Naive thymus-derived CD4-positive, alpha-beta T cell (primary cell): Measurements from ENCODE around the gene FILIP1L. TPM values are rescaled to one million over a fixed set of nuclear protein-coding genes. Genes with fewer than 3 reads are reported as not detected.
A peak's percentile ranks its signal among the peaks of the same experiment; 100 is the strongest.
"Not testable (repeated sequence)": the region's sequence is repeated elsewhere in the genome, so short reads cannot be mapped to it uniquely, and the experiment has no call there.

Experiments used
- ATAC-seq: fragments of 150-1000 bp; cut with Tn5 transposase; 2 replicates; pipeline ENCODE4 v1.10.0; 2021; ENCODE audit warnings: mild to moderate bottlenecking, moderate library complexity
- CTCF ChIA-PET: fragments of 350-600 bp; sonication (Branson Sonifier 250); formaldehyde crosslinking; loops from one replicate; lab custom pipeline; 2021; ENCODE audit warnings: antibody characterized with exemption; lab: Charles Lee
- POLR2A ChIA-PET: fragments of 350-600 bp; sonication (Branson Sonifier 250); formaldehyde crosslinking; loops from one replicate; lab custom pipeline; 2021; ENCODE audit warnings: antibody characterized with exemption, inconsistent platforms; lab: Charles Lee
- DNase-seq, 9 donors: peaks; one replicate each; pipeline versions ENCODE4 v3.0.0 to v3.0.0-alpha.2; 2020 to 2022; ENCODE audit warnings: mixed read lengths in 1 of 9
- H3K27ac ChIP-seq: one replicate; pipeline ENCODE4 v1.7.0; 2013; ENCODE audit warnings: mild to moderate bottlenecking, low read depth, low read length, moderate library complexity
- H3K27me3 ChIP-seq, 2 donors: one replicate each; pipeline ENCODE4 v1.7.0; 2013; ENCODE audit warnings: low read length in 2 of 2, mild to moderate bottlenecking in 2 of 2, moderate library complexity in 2 of 2; ENCODE audit not compliant: control insufficient read depth in 2 of 2, insufficient read depth in 2 of 2
- H3K36me3 ChIP-seq, 3 experiments: 1 replicate in 2 of 3; 2 replicates in 1 of 3; pipeline ENCODE4 v1.7.0; 2013; ENCODE audit warnings: low read length in 3 of 3, mild to moderate bottlenecking in 3 of 3, moderate library complexity in 1 of 3; ENCODE audit not compliant: insufficient read depth in 3 of 3, control insufficient read depth in 2 of 3
- H3K4me1 ChIP-seq, 2 donors: one replicate each; pipeline ENCODE4 v1.7.0; 2013; ENCODE audit warnings: low read length in 2 of 2, mild to moderate bottlenecking in 2 of 2, moderate library complexity in 1 of 2; ENCODE audit not compliant: control insufficient read depth in 2 of 2, insufficient read depth in 2 of 2
- H3K4me3 ChIP-seq: 2 replicates; pipeline ENCODE4 v1.7.0; 2013; ENCODE audit warnings: mild to moderate bottlenecking, low read length
- H3K9me3 ChIP-seq, 3 experiments: 1 replicate in 2 of 3; 2 replicates in 1 of 3; pipeline ENCODE4 v1.7.0; 2013; ENCODE audit warnings: low read length in 3 of 3; ENCODE audit not compliant: control insufficient read depth in 2 of 3
- H3K27ac Mint-ChIP-seq, 9 donors: one replicate each; pipeline ENCODE4 v1.8.0; 2020 to 2022; ENCODE audit warnings: mixed read lengths in 9 of 9, mild to moderate bottlenecking in 8 of 9, moderate library complexity in 5 of 9, inconsistent platforms in 2 of 9
- H3K27me3 Mint-ChIP-seq, 5 donors: one replicate each; pipeline ENCODE4 v1.8.0; 2021 to 2022; ENCODE audit warnings: mixed read lengths in 5 of 5, mild to moderate bottlenecking in 1 of 5
- H3K36me3 Mint-ChIP-seq, 5 donors: one replicate each; pipeline ENCODE4 v1.8.0; 2020 to 2022; ENCODE audit warnings: mixed read lengths in 5 of 5, mild to moderate bottlenecking in 3 of 5, inconsistent platforms in 1 of 5
- H3K4me1 Mint-ChIP-seq, 7 donors: one replicate each; pipeline ENCODE4 v1.8.0; 2020 to 2022; ENCODE audit warnings: mixed read lengths in 7 of 7, mild to moderate bottlenecking in 3 of 7, inconsistent platforms in 1 of 7
- H3K4me3 Mint-ChIP-seq, 10 donors: one replicate each; pipeline ENCODE4 v1.8.0; 2020 to 2022; ENCODE audit warnings: mild to moderate bottlenecking in 10 of 10, mixed read lengths in 10 of 10, moderate library complexity in 6 of 10, inconsistent platforms in 2 of 10
- H3K9me3 Mint-ChIP-seq, 11 donors: one replicate each; pipeline ENCODE4 v1.8.0; 2020 to 2022; ENCODE audit warnings: mixed read lengths in 11 of 11, mild to moderate bottlenecking in 4 of 11, inconsistent platforms in 1 of 11, moderate library complexity in 1 of 11
- intact Hi-C, 2 donors: fragments of 100-400 bp; cut with micrococcal nuclease; formaldehyde crosslinking; loops; one replicate each; pipeline ENCODE4 v1.15.1; 2023
- polyA plus RNA-seq, 2 donors: library from polyadenylated mRNA; unstranded; fragments of 300-500 nt; fragmentation: Illumina TruSeq; gene quantifications; one replicate each; pipeline ENCODE4 v1.2.3, GENCODE V29; 2021
- total RNA-seq, 6 experiments: library from RNA in 5 of 6; stranded (reverse) in 5 of 6; gene quantifications; 1 replicate in 5 of 6; 2 replicates in 1 of 6; pipeline ENCODE4 v1.2.3 and lab custom pipeline; 2021 to 2026

FILIP1L gene
- total and polyA plus RNA-seq, 7 experiments from 2014 or later = 0.13 to 6.7 (median 0.39) TPM; not detected in 2

- ATAC-seq (peak; percentile 20), DNase-seq (no peak)
- no peaks in the 10 kb centered on the region for H3K9me3 Mint-ChIP-seq
- H3K27ac Mint-ChIP-seq = no peak overlapping the region
- ChIA-PET CTCF (interaction anchor here (0.7 kb wide), 1 partner anchor 12 kb away, joined by 4 read pairs; no protein-coding TSS in a partner anchor), POLR2A (no interaction called here)
- no peak overlapping the region for H3K4me3 Mint-ChIP-seq
- H3K4me1 ChIP-seq = no peaks in the 10 kb centered on the region
- H3K27me3 Mint-ChIP-seq = no peaks in the 10 kb centered on the region
- H3K27ac ChIP-seq = no peak overlapping the region
- H3K27me3 ChIP-seq = no peaks in the 10 kb centered on the region
- H3K4me1 Mint-ChIP-seq = peaks cover 0 to 31% (median 9%) of the 10 kb centered on the region in 7 donors
- H3K36me3 Mint-ChIP-seq = peaks cover 0 to 7% (median 0%) of the 10 kb centered on the region in 5 donors
- intact Hi-C loops = loop anchor here in 1 of 2 donors (1.0 kb wide), 3 partner anchors 226 to 415 kb away; no protein-coding TSS in a partner anchor
- H3K4me3 ChIP-seq = no peak overlapping the region
- no peaks in the 10 kb centered on the region for H3K36me3 ChIP-seq
- no peaks in the 10 kb centered on the region for H3K9me3 ChIP-seq
Observed at GRCh38 chr3:99843590-99844258, 270.6 kb downstream of the FILIP1L start.

GRCh38 chr3:99842826-99843589, 271.3 kb downstream of the FILIP1L start:
- no peak for DNase-seq

GRCh38 chr3:99841949-99842348, 272.4 kb downstream of the FILIP1L start:
- POLR2A ChIA-PET, H3K4me3 Mint-ChIP-seq, H3K9me3 ChIP-seq, H3K27me3 Mint-ChIP-seq, CTCF ChIA-PET, H3K36me3 Mint-ChIP-seq, ATAC-seq, H3K9me3 Mint-ChIP-seq, H3K4me1 ChIP-seq, DNase-seq, H3K27ac ChIP-seq, intact Hi-C loops, H3K4me3 ChIP-seq, H3K36me3 ChIP-seq, H3K27me3 ChIP-seq, H3K27ac Mint-ChIP-seq: not testable (repeated sequence)
- peaks cover 0 to 26% (median 8%) of the 10 kb centered on the region in 7 donors for H3K4me1 Mint-ChIP-seq

More at GRCh38 chr3:99842826-99843589, 271.3 kb downstream of the FILIP1L start:
- Histone ChIP-seq H3K4me3 (no peak overlapping the region), H3K27ac (no peak overlapping the region), H3K27me3 (no peaks in the 10 kb centered on the region), H3K4me1 (no peaks in the 10 kb centered on the region), H3K9me3 (no peaks in the 10 kb centered on the region), H3K36me3 (no peaks in the 10 kb centered on the region)
- H3K9me3 Mint-ChIP-seq = no peaks in the 10 kb centered on the region
- POLR2A ChIA-PET = no interaction called here
- no peak overlapping the region for H3K4me3 Mint-ChIP-seq
- H3K36me3 Mint-ChIP-seq = peaks cover 0 to 3% (median 0%) of the 10 kb centered on the region in 5 donors
- peaks cover 0 to 27% (median 9%) of the 10 kb centered on the region in 7 donors for H3K4me1 Mint-ChIP-seq
- no peak overlapping the region for H3K27ac Mint-ChIP-seq
- peak; percentile 51 for ATAC-seq
- intact Hi-C loops = loop anchor here in 1 of 2 donors (1.0 kb wide), 3 partner anchors 226 to 415 kb away; no protein-coding TSS in a partner anchor
- CTCF ChIA-PET = interaction anchor here (0.7 kb wide), 1 partner anchor 11 kb away, joined by 4 read pairs; no protein-coding TSS in a partner anchor
- H3K27me3 Mint-ChIP-seq = no peaks in the 10 kb centered on the region

- no peaks in the 10 kb centered on the region for H3K9me3 ChIP-seq
- Mint-ChIP-seq H3K27ac (no peak overlapping the region), H3K4me1 (peaks cover 0 to 13% (median 1%) of the 10 kb centered on the region in 7 donors), H3K4me3 (no peak overlapping the region), H3K9me3 (no peaks in the 10 kb centered on the region), H3K27me3 (no peaks in the 10 kb centered on the region), H3K36me3 (no peaks in the 10 kb centered on the region)
- H3K4me3 ChIP-seq = no peak overlapping the region
- CTCF ChIA-PET = no interaction called here
- DNase-seq (no peak), ATAC-seq (no peak)
- H3K4me1 ChIP-seq = no peaks in the 10 kb centered on the region
- H3K36me3 ChIP-seq = no peaks in the 10 kb centered on the region
- intact Hi-C loops = no loop called here
- POLR2A ChIA-PET = no interaction called here
- no peak overlapping the region for H3K27ac ChIP-seq
- H3K27me3 ChIP-seq = no peaks in the 10 kb centered on the region
Observed at GRCh38 chr3:99839613-99840012, 274.7 kb downstream of the FILIP1L start.

GRCh38 chr3:99838755-99839154, 275.5 kb downstream of the FILIP1L start:
- Mint-ChIP-seq H3K9me3 (no peaks in the 10 kb centered on the region), H3K27ac (no peak overlapping the region), H3K4me1 (peaks cover 0 to 7% (median 0%) of the 10 kb centered on the region in 7 donors), H3K36me3 (no peaks in the 10 kb centered on the region), H3K27me3 (no peaks in the 10 kb centered on the region), H3K4me3 (no peak overlapping the region)
- H3K27me3 ChIP-seq = no peaks in the 10 kb centered on the region
- no peaks in the 10 kb centered on the region for H3K4me1 ChIP-seq
- ChIA-PET POLR2A (no interaction called here), CTCF (no interaction called here)
- H3K27ac ChIP-seq = no peak overlapping the region
- intact Hi-C loops = no loop called here
- no peaks in the 10 kb centered on the region for H3K36me3 ChIP-seq
- no peak overlapping the region for H3K4me3 ChIP-seq
- DNase-seq (no peak), ATAC-seq (no peak)
- no peaks in the 10 kb centered on the region for H3K9me3 ChIP-seq

GRCh38 chr3:99837715-99838114, 276.6 kb downstream of the FILIP1L start:
- H3K4me1 Mint-ChIP-seq = peaks cover 0 to 5% (median 0%) of the 10 kb centered on the region in 7 donors

More at GRCh38 chr3:99837715-99838114, 276.6 kb downstream of the FILIP1L start:
- no peaks in the 10 kb centered on the region for H3K27me3 Mint-ChIP-seq
- no peak overlapping the region for H3K27ac ChIP-seq
- POLR2A ChIA-PET = no interaction called here
- no peaks in the 10 kb centered on the region for H3K4me1 ChIP-seq
- H3K4me3 ChIP-seq = no peak overlapping the region
- DNase-seq (no peak), ATAC-seq (no peak)
- no peaks in the 10 kb centered on the region for H3K36me3 Mint-ChIP-seq
- H3K9me3 Mint-ChIP-seq = no peaks in the 10 kb centered on the region
- no peaks in the 10 kb centered on the region for H3K27me3 ChIP-seq
- no peaks in the 10 kb centered on the region for H3K36me3 ChIP-seq
- H3K4me3 Mint-ChIP-seq = no peak overlapping the region
- intact Hi-C loops = no loop called here
- no peak overlapping the region for H3K27ac Mint-ChIP-seq
- no peaks in the 10 kb centered on the region for H3K9me3 ChIP-seq
- CTCF ChIA-PET = no interaction called here
